ENCODE results near the gene ZMYM4. TPM values are rescaled to one million over a fixed set of nuclear protein-coding genes. Genes with fewer than 3 reads are reported as not detected.

The ZMYM4 gene
- total and polyA plus RNA-seq, 2 experiments from 2014 or later: 34.9 to 37.7 TPM

GRCh38 chr1:35466120-35466519, 197.6 kb downstream of the ZMYM4 start:
- WGBS, 2 experiments (ENCODE audit: low coverage in 1 of 2, low lambda C conversion rate in 2 of 2, missing lambda C conversion rate in 2 of 2): 96 to 100% methylated on average over 1 of the region's 1 CpG
- Histone ChIP-seq H3K4me1 (ENCODE audit: insufficient read depth) (no peaks in the 10 kb centered on the region), H3K79me2 (ENCODE audit: insufficient read depth) (no peaks in the 10 kb centered on the region), H3K4me2 (ENCODE audit: unreplicated experiment) (no peak overlapping the region), H3K36me3 (ENCODE audit: low read depth) (0 out of 2 replicates have a peak, but pooled peaks cover 10% of the 10 kb centered on the region), H2AFZ (no peak overlapping the region), H3F3A (ENCODE audit: insufficient read depth) (peaks cover 10% of the 10 kb centered on the region; the same call in 1 of the 2 replicates), H3K9me3 (ENCODE audit: low read depth) (no peaks in the 10 kb centered on the region), H3K27me3 (replicated peaks; ENCODE audit: insufficient read depth) (no peaks in the 10 kb centered on the region), H3K9me2 (ENCODE audit: insufficient read depth) (no peaks in the 10 kb centered on the region), H3K27ac (no peak overlapping the region), H4K20me1 (ENCODE audit: insufficient read depth) (no peaks in the 10 kb centered on the region), H3K9ac (no peak overlapping the region), H3K4me3 (no peak overlapping the region)
- in situ Hi-C loops (cut with MboI): no loop called here
- TF ChIP-seq EZH2phosphoT487 (IDR thresholded peaks at IDR 0.05; ENCODE audit: insufficient read depth, low read depth): no peak
- no peak for TF ChIP-seq EZH2 (IDR thresholded peaks at IDR 0.05; ENCODE audit: insufficient read depth, poor library complexity, severe bottlenecking)
- DNase-seq: no peak

- H3K9me3 ChIP-seq (ENCODE audit: low read depth): no peaks in the 10 kb centered on the region
- TF ChIP-seq EZH2phosphoT487 (IDR thresholded peaks at IDR 0.05; ENCODE audit: insufficient read depth, low read depth): no peak
- no peak for TF ChIP-seq EZH2 (IDR thresholded peaks at IDR 0.05; ENCODE audit: insufficient read depth, poor library complexity, severe bottlenecking)
- no peaks in the 10 kb centered on the region for H4K20me1 ChIP-seq (ENCODE audit: insufficient read depth)
- no peak overlapping the region for H3K9ac ChIP-seq
- H3K4me3 ChIP-seq: no peak overlapping the region
- no peak overlapping the region for H2AFZ ChIP-seq
- H3K4me1 ChIP-seq (ENCODE audit: insufficient read depth): no peaks in the 10 kb centered on the region
- H3F3A ChIP-seq (ENCODE audit: insufficient read depth): peaks cover 10% of the 10 kb centered on the region; the same call in 1 of the 2 replicates
- DNase-seq: no peak
- H3K4me2 ChIP-seq (ENCODE audit: unreplicated experiment): no peak overlapping the region
- WGBS, 2 experiments (ENCODE audit: low coverage in 1 of 2, low lambda C conversion rate in 2 of 2, missing lambda C conversion rate in 2 of 2): 92 to 97% methylated on average over 4 of the region's 4 CpGs
- no peaks in the 10 kb centered on the region for H3K9me2 ChIP-seq (ENCODE audit: insufficient read depth)
- H3K27ac ChIP-seq: no peak overlapping the region
- no peaks in the 10 kb centered on the region; the same call in 1 of the 2 replicates for H3K36me3 ChIP-seq (ENCODE audit: low read depth)
- in situ Hi-C loops (cut with MboI): no loop called here
- no peaks in the 10 kb centered on the region for H3K79me2 ChIP-seq (ENCODE audit: insufficient read depth)
- no peaks in the 10 kb centered on the region for H3K27me3 ChIP-seq (replicated peaks; ENCODE audit: insufficient read depth)
These were observed 202.6 kb downstream of the ZMYM4 start for GRCh38 chr1:35470977-35471613.

Small RNAs within 50 kb of the gene (small RNA-seq; reads per million reads assigned to genes)
- gene RF00091 (ENCODE audit: low read depth, low replicate concordance): not detected

Other genes starting within 250 kb of the ZMYM4 start
- gene ZMYM6, start 236.8 kb upstream of the ZMYM4 start, total RNA-seq (2014; rRNA removed; shearing (Covaris generic)): 9.4 and 18.2 TPM in 2 replicates
- gene ZMYM6, start 236.8 kb upstream of the ZMYM4 start, polyA plus RNA-seq (2016; fragmentation: Nextera tagmentation; extraction: Ambion mirVana): 12.3 and 14.5 TPM in 2 replicates
- 13.5 and 13.6 TPM in 2 replicates for gene ZMYM1, start 189.3 kb upstream of the ZMYM4 start, total RNA-seq (2014; rRNA removed; shearing (Covaris generic))
- gene ZMYM1, start 189.3 kb upstream of the ZMYM4 start, polyA plus RNA-seq (2016; fragmentation: Nextera tagmentation; extraction: Ambion mirVana): 9.5 and 9.7 TPM in 2 replicates
- gene SFPQ, start 75.6 kb upstream of the ZMYM4 start, total RNA-seq (2014; rRNA removed; shearing (Covaris generic)): 104 and 129 TPM in 2 replicates
- 52.3 and 60.5 TPM in 2 replicates for gene SFPQ, start 75.6 kb upstream of the ZMYM4 start, polyA plus RNA-seq (2016; fragmentation: Nextera tagmentation; extraction: Ambion mirVana)

Measured in GM23248 (cell line).